ENCODE measurements around the gene SLC44A1.

Gene SLC44A1

DNA sequence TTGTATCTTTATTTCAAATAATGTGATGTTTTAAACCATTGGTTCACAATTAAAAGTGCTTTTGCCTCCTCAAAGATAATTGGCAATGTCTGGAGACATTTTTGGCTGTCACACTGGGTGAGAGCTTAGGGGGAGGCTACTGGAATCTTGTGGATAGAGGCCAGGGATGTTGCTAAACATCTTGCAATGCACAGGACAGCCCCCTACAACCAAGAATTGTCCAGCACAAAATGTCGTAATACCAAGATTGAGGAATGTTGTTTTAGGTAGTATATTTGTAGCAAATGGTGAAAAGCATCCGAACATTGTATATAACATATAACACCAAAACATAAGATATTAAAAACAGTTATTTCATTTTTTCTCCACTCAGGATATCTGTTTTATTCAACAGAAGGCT lies 99.8 kb downstream of the SLC44A1 start:
- DNase-seq, result no peak

DNA sequence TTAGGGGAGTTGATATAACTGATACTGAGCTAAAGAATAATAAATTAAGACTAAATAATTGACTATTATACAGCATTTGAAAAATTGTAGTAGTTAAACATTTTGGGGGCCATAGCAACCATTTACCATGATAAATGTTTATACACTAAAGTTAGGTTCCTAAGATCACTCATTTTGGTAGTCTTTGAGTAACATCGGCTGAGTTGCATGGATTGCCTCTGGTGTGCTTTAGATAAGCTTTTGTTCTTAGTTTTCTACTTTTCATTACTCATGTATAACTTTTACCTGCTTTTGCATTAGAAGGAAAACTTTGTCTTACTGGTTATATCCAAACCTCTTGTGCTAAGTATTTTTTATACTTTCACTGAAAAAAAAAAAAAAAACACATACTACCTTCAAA lies 101.2 kb downstream of the SLC44A1 start:
- no peak for DNase-seq

DNA sequence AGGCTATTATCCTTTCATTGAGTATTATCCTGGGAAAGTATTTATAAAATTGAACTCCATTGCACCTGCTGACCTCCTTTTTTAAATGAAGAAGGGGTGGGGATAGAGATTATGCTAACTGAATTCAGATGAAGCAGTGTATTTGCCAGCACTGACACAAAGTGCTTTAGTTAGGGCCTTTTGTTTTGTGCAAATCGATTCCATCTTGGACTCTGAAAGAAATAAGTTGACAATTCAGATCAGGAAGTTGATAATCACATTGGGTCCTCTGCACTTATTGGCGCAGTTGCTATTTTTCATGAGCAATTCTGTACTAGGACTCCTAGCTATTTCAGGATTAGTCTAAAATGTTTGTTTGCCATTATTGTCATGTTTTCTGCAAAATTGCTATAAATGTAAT lies 101.8 kb downstream of the SLC44A1 start:
- no peak for DNase-seq

DNA sequence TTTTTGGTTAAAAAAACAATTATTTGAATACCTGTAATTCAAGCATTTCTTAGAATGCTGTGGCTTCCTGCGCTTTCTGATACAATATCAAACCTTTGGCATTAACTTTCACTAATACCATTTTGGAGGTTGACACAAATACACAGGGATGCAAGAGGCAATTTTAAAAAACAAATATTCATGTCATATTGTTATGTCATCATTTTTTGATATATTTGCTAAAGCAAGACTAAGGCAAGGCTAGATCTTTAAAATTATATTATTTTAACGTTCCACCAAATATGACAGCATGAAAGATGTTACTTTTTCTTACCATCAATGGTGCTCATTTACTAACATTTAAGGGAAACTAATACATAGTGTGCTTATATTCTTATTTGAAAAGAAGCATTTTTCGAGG lies 110.0 kb downstream of the SLC44A1 start:
- DNase-seq, result no peak

DNA sequence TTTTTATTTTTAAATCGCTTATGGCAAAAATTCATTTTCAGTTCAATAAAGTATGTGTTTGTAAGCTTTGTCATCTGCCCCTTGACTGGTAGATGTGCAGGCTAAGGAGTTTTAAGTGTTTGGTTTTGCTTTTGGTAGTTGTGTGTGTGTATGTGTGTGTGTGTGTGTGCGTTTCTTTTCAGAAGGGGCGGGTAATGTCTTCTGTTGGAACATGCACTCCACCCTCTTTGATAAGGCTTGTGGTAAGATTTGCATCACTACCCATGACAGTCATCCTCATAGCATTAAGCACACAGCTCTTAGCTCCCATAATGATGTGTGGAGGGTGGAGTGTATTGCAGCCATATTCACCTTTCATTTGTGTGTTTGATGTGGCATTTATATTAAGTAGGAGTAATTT lies 111.3 kb downstream of the SLC44A1 start:
- DNase-seq, result peak; percentile 1

DNA sequence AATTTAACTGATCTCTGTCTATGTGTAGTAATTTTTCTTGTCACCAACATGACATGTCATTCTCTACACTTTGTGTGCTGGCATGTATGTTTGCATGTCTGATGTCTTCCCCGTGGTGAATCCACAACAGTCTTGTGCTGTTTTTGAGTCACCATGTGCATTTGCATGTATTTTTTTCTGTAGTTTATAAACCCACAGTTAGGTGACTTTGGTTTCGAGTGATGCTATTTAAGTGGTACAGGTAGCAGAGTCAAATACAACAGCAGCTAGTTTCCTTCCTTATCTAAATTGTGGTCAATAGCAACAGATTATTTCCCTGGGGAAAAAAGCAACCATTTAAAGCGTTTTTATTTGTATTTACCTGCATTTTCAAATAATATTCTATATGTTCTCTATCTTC lies 113.5 kb downstream of the SLC44A1 start:
- DNase-seq, result no peak

DNA sequence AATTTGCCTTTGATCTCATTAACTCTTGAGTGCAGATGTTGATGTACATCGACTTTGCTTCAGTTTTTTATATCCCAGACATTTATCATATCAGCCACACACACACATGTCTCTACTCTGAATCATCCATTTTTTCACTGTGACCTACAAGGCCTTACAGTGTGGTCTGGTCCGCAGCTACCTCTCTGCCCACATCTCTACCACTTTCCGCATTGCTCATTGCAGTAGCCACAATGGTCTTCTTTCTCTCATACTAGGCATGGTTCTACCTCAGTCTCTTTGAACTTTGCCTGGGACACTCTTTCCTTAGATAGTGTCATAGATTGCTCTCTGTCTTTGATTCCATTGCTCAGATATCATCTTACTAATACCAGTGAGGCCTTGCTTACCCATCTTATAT lies 115.4 kb downstream of the SLC44A1 start:
- DNase-seq, result no peak

DNA sequence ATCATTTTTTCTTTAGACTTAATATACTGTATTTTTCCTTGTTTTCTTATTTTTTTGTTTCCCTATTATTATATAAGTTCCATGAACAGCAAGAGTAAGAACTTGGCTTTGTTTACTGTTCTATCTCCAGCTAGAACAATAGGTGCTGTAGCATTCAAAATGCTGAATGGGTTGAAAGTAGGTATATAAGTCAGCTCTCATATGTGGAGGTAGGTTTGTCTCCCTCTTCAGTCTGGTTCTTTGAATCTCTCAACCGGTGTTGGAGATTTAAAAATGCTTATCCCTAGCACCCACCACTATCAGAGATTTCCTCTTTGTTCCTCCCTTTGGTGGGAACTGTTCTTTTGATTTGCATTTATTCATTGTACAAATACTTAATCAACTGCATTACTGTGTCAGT lies 115.9 kb downstream of the SLC44A1 start:
- DNase-seq, result no peak

DNA sequence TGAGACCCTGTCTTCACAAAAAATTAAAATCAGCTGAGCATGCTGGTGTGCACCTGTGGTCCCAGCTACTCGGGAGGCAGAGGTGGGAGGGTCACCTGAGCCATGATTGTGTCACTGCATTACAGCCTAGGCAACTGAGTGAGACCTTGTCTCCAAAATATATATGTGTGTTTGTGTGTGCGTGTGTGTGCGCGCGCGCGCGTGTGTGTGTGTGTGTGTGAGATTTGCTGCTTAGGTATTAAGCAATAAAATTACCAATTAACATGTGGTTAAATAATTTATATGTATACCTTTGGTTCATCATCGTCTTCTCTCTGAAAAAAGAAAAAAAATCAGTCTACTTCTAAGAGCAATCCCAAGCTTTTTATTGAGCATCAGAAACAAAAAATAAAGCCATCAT lies 117.4 kb downstream of the SLC44A1 start:
- no peak for DNase-seq

DNA sequence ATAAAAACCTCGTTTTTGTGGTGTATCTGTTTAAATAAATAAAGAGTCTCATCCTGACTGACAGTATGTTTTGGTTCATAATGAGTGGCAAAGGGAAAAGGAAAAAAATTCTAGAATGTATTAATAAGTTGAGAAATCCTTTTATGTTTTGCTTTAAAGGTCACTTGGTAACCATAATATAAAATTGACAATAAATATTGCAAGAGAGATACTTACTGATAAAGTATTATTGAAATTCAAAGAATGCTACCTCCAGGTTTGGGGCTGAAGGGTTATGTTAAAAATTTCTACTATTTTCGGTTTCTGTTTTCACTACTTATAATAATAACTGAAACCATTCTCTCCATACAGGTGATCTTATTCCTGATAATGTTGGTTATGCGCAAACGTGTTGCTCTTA lies 118.0 kb downstream of the SLC44A1 start:
- no peak for DNase-seq

DNA sequence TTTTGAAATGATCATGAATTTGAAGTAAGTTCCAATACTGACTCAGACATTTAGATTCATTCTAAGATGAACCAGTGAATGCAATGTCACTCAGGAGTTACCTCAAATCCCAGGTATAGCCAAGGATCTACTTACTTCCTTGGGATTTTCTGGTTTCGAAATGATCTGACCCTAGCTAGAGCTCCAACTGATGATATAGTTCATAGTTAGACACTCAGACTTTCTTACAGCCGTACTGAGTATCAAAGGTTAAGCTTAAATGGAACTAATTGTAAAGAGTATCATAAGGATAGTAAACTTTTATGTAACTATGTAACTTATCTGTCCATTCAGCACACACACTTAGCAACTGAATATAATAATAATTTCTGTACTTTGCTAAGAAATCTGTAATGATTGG lies 119.4 kb downstream of the SLC44A1 start:
- no peak for DNase-seq

DNA sequence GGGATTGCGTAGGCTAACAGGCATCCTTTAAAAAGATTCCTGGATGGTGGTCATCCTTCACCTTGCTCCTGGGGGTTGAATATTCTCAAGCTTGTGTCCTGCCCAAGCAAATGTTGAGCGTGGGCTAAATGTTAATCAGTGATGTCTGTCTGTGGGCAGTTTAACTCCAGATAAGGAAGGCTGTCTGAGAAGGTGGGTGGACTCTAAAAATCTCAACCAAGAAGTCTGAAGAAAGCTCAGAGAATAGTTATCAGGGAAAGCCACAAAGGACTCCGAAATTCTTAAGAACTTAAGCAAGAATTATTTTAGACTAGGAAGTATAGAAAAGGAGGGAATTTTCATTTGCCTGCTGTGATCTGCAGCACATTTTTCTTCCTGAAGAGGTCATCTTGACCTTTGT lies 125.5 kb downstream of the SLC44A1 start:
- DNase-seq, result no peak

DNA sequence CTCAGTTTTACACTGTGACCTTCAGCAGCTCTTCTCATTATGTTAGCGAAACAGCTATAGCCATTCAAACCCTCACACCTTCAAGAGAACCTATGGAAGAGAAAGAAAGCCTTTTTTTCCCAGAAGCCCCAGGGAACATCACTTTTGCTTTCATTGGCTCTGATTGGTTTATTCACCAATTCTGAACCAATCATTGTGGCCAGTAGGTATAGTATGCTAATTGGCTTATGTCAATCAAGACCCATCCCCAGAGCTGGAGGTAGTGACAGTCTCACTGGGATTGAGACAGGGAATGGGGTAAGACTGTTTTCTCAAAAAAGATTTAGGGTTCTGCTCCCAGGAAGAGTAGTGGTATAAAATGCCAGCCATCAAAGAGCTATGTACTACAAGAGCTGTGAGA lies 129.3 kb downstream of the SLC44A1 start:
- DNase-seq, result no peak

DNA sequence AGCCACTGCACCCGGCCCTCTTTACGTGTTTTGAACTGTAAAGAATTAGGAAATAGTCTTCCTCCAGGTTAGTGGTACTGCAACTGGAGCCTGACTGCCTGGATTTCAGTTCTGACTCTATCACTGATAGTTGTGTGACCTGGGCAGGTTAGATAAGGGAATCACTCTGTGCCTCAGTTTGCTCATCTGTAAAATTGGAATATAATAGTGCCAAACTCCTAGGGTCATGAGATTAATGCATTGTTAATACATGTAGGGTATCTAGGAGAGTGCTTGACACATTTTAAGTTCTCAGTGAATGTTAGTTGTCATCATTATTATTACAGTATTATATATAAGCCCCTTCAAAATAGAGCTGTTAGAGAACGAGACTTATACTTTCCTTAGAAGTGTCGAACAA lies 130.9 kb downstream of the SLC44A1 start:
- no peak for DNase-seq

DNA sequence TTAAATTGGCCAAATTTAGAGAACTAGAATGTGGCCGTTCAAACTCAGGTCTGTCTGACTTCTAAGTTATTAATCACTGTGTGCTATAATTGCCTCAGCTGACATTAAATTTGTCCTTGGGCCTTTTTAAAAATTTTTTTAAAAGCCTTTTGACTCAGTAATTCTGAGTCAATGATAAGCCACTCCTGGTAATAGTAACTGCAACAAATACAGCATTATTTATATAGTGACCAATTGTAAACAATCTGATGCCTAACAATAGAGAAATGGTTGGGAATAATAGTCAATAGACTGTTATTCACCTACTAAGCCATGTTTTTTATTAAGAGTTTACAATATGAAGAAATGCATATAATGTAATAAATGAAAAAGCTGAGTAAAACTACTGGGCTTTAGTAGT lies 132.4 kb downstream of the SLC44A1 start:
- DNase-seq, result no peak

DNA sequence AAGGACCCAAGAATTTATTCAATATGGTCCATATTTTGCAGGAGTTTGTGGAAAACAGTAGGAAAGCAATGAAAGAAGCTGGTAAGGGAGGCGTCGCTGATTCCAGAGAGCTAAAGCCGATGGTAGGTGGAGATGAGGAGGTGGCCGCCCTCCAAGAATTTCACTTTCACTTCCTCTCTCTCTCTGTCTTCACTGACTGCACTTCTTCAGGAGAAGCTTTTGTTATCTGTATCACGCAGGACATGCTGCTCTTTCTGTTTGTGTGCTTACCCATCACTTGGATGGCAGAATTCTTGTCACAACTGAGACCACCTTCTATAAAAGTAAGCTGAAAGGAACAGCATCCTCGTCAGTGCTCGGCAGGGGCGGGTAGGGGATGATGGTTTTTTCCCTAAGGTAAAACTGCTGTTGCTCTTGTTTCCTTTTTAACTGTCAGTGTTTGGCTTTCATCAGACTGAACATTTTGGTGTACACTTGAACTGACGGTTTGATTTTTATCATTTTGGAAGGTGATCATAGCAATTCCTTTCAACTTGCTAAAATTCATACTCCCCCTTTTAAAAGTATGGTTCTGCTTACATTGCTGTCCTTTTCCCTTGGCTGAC lies 141.0 kb downstream of the SLC44A1 start:
- DNase-seq, result no peak

DNA sequence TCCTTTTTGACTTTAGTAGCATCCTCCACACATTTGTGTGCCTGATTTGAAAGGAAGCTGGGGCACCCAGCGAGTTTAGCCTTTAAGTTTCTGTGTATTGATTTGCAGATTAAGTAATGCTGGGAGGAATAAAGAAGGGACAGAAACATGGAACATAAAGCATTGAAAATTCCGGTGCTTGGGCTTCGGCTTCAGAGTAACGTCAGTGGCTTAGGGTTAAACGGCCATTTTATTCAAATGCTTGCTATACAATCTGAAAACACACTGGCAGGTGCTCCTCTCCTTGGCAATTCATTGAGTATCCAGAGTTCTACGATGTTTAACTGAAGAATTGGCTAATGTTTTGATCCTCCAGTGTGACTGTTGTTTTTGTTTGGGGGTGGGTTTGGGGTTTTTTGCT lies 145.3 kb downstream of the SLC44A1 start:
- peak; percentile 77 for DNase-seq

DNA sequence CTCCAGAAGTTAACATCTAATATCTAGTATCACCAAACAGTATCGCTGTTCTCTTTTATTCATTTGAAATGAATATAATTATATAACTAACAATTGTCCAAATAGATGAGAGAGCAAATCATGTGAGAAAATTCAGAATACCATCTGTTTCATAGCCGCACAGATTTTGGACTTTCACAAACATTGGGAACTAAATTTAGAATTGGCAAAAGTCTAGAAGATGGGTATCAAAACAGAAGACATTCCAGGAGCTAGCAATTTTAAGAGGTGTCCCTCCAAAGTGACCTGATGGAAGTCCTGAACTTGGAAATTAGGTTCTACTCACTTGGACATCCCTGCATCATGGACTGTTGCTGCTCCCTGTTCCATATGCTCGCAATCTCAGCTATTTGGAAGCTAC lies 146.4 kb downstream of the SLC44A1 start:
- no peak for DNase-seq

DNA sequence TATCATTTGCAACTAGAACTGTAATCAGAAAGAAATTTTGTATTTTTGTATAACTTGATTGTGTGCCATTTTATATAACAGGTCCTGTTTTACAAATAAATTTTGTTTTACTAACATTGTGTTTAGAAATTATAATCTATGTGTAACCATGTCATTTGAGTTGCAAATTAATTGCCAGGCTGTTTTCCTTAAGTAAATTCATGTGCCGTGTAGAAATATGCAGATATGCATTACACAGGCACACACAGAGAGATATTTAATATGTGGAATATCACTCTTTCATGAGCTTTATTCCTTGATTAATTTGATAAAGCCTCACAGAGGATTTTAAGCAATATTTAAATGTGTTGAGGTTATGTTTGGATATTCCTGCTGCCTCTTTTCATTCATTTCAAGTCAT lies 146.8 kb downstream of the SLC44A1 start:
- DNase-seq, result peak; percentile 69

DNA sequence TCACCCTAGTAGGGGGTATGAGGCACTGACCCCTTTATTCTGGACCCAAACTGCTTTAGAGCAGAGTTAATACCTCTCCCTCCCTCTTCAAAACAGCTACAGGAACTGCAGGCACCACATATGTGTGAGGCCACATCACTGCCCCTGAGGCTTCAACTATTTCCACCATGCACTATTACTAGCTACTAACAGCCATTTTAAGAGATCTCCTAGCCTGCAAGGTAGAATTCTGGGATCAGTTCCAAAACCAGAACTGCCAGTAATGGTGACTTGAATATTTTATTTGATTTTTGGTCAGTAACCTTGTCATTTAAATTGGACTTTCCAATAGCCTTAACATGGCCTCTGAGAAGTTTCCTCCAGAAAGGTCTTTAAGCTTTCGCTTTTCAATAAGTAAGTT lies 148.1 kb downstream of the SLC44A1 start:
- DNase-seq, result no peak

DNA sequence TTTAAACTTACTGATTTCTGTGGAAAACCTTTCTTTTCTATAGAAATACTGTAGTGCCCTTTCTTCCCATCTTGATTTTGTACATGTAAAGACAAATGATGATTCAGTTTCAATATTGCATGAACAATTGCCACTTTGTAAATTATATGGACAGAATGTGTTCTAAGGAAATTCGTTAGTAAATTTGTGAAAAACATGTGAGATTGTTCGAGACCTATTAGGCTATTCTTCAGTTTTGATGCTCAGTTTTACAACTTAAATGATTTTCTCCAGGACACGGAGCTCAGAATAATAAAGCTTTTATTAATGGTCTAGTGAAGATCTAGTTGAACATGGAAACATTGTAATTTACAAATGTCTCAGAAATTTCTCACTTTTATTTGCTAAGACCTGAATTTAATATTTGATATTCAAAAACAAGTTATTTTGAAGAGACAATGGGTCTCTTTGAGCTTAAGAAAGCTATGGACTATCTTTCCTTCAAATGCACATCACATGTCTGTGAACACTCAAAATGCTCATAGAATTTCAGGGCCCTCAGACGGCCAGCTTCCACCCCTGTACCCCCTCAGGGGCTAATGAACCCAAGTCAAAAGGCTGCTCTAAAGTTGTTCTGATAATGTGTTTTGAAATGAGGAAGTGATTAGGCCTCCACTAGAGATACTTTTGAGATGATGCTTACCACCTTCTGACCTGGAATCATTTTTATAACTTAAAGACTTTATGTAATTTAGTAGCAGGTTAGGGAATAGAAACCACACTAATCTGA lies 149.3 kb downstream of the SLC44A1 start:
- no peak for DNase-seq

DNA sequence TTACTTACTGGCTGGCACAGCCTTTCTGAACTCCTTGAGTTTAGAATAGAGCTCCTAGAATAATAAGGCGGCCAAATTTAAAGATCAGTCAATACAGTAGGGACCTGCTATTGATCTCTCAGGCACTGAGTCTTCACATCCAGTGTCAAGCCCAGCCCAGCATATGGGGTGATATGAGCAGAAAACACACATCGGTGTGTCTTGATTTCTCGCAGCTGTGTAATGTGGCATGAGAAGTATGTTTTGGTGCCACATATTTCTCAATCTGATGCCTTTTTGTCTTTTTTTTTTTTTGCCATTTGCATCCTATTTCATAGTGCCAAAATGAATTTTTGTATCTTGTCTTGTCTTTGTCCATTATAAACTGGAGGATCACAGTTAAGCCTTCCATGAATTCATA lies 152.0 kb downstream of the SLC44A1 start:
- DNase-seq, result no peak

DNA sequence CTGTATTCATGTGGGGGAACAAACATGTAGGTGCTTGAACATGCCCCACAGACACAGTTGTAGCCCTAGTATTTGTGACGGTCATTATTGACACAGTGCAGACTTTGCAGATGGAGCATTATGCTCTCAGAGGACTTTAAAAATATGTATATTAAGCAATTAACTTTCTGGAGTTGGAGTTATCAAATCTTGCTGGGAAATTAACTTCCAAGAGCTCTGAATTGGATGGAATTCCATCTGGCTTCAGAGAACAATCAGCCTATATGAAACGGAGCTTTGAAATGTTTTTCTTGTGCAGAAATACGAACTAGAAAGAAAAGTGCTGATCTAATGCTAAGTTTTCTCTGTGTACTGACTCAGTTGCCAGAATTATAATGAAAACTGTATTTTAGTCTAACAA lies 152.4 kb downstream of the SLC44A1 start:
- DNase-seq, result no peak

DNA sequence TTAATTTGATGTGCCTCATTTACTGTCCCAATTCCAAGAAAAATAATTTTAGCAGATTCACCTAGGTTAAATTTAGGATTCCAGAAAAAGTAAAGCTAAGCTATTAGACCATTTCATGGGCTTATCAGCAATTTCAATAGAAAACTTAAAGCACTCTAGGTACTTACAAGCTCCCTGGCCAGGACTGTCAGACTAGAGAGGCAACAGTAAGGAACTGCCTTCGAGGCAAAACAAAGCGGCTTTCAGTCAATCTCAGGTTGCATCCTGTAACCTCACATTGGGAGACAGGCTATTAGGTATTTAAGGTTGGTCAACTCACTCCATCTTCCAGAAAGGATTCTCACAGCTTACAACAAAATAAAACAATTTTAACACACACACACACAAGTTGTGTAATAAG lies 154.7 kb downstream of the SLC44A1 start:
- DNase-seq, result no peak

DNA sequence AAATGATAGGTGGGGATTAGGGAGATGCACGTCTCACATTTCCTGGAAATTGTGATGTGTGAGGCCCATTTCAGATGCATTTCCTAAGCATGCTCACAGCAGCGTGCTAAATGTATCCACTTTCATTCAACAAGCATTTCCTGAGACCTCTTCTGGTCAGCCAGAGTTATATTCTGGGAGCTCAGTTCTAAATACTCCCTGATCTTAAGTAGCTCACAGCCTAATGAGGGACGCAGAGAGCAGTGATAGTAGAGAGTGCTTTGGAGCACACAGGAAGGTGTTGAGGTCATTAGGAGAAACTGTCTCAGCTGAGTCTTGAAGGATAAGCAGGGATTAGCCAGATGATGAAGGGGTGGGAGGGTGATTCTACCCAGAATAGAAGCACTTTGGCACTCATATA lies 157.2 kb downstream of the SLC44A1 start:
- no peak for DNase-seq

Measured in NCI-H526 treated with DMSO at 0.1 percent for 48 hours (cell line).